GM10266 (cell line): Measurements from ENCODE around the gene BCL7C.
A peak's percentile ranks its signal among the peaks of the same experiment; 100 is the strongest.

Source experiments
- DNase-seq: peaks from one replicate; pipeline ENCODE4 v3.0.0; 2012; ENCODE audit errors: extremely low spot score
- TF ChIP-seq, protein P1 (sequence below): IDR thresholded peaks from 2 replicates; pipeline ENCODE4 v1.5.1; 2012; ENCODE audit warnings: mild to moderate bottlenecking, low read depth; ENCODE audit not compliant: control insufficient read depth, insufficient read depth; ENCODE audit errors: missing control alignments

Gene BCL7C

GRCh38 chr16:30900588-30900987 is 6.7 kb upstream of the BCL7C start:
- DNase-seq = no peak
- TF ChIP-seq, protein P1, sequence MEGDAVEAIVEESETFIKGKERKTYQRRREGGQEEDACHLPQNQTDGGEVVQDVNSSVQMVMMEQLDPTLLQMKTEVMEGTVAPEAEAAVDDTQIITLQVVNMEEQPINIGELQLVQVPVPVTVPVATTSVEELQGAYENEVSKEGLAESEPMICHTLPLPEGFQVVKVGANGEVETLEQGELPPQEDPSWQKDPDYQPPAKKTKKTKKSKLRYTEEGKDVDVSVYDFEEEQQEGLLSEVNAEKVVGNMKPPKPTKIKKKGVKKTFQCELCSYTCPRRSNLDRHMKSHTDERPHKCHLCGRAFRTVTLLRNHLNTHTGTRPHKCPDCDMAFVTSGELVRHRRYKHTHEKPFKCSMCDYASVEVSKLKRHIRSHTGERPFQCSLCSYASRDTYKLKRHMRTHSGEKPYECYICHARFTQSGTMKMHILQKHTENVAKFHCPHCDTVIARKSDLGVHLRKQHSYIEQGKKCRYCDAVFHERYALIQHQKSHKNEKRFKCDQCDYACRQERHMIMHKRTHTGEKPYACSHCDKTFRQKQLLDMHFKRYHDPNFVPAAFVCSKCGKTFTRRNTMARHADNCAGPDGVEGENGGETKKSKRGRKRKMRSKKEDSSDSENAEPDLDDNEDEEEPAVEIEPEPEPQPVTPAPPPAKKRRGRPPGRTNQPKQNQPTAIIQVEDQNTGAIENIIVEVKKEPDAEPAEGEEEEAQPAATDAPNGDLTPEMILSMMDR = no peak

GRCh38 chr16:30899794-30900193 is 5.9 kb upstream of the BCL7C start:
- TF ChIP-seq, protein P1 = no peak

DNA sequence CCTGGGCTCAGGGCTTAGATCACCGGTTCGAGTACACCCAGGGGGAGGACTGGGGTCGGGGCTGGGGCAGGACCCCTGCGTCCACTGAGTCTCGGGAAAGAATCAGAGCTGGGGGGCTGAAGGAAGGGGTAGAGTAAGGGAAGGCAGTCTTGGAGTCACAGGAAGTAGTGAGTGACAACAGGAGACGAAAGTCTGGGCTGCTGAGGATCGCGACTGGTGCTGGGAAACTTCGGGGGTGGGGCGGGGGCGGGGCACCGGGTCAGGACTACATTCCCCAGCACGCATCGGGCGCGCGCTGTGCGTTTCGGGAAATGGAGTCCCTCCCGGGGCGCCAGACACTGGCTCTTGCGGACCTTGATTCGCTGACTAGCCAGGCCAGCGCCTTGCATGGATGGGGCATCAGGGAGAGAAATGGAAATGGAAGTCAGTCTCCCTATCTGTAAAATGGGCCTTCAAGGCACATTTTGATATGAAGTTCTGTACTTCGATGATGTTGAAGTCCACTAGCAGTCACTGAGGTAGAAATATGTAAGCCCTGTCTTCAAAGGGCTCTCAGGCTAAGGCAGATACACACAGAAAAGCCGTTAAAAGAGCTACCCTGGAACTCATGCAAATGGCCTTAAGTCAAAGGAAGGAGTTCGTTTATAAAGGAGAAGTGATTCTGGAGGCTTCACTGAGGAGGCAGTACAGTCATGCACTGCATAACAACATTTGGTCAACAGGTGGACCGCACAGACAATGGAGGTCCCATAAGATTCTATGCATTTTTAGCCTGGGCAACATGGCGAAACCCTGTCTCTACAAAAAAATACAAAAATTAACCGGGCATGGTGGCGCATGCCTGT is 3.2 kb upstream of the BCL7C start:
- peak; percentile 88 for DNase-seq
- TF ChIP-seq, protein P1 = no peak

More at GRCh38 chr16:30899794-30900193, 5.9 kb upstream of the BCL7C start:
- no peak for DNase-seq

- no peak for DNase-seq
- TF ChIP-seq, protein P1 = no peak
Measured at GRCh38 chr16:30896261-30896888, 2.5 kb upstream of the BCL7C start, which contains the start of gene CTF1. CTF1 (plus strand) TSS chr16:30896614; CDS start chr16:30896644, 30 bp downstream.

DNA sequence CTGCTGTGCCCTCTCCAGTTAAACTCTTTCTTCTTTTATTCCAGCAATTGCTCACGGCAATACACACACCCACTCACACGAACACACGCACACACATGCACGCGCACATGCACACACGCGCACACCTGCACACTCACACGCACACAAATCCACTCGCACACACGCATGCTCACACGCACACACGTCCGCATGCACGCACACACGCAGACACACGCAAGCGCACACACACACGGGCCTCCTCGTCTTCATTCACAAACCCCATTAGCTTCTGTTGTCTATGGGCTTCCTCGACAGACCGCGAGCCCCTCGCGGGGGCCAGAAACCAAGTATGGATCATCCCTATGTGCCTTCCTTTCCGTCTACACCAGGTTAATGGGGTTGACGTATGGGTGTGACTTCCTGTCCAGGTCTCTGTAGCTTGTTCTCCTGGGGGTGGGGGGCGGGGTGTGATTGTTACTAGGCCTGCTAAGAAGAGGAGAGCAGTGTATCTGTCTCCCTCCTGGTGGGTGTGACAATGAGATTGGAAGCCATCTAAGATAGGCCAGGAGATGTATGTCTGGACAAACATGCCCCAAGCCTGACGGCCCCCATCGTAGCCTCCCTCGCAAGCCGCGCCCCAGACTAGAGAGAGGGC is 1.9 kb upstream of the BCL7C start:
- TF ChIP-seq, protein P1 = no peak
- DNase-seq = no peak

DNA sequence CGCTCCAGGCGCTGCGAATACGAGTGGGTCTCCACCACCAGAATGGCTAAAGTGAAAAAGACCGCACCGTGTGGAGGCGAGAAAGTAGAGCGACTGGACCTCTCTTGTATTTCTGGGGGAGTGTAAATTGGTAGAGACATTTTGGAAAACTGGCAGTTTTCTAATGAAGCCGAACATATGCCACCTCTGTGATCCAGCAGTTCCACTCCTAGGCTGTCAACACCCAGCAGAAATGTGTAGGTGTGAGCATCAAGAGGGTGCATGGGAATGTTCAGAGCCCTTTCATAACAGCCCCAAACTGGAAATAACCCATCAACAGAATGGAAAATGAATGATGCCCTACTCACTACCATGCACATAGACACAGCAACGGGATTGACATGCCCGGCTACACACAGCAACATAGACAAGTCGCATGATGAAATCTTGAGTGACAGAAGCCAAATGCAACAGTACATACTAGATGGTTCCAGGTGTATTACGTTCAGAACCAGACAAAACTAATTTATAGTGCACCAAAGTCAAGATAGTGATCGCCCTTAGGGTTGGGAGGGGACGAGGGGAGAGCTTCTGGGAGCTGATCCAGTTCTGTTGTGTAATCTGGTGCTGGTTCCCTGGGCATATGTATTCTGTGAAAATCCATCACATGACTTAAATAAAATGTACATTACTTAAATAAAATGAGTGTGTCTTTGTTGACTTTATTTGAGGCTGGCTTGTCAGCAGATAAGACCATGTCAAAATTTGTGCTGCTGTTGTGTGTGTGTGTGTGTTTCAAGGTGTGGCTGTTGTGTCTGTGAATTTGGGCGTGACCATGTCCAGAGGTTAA is 877 bp upstream of the BCL7C start:
- TF ChIP-seq, protein P1 = no peak
- no peak for DNase-seq
